Measurements from ENCODE around the gene PTPRD. TPM values are rescaled to one million over a fixed set of nuclear protein-coding genes. Genes with fewer than 3 reads are reported as not detected.

PTPRD gene
- total RNA-seq, 1 experiment from 2014 or later, result 32.5 TPM

- Mint-ChIP-seq H3K4me1 (no peaks in the 10 kb centered on the region), H3K27ac (no peak overlapping the region; a peak in 1 of 7 replicates), H3K36me3 (ENCODE audit: insufficient read depth in 1 of 3, low read depth in 3 of 3) (no peaks in the 10 kb centered on the region; a peak in 2 of 7 replicates), H3K4me3 (no peak overlapping the region), H3K9me3 (no peaks in the 10 kb centered on the region), H3K27me3 (ENCODE audit: low read depth) (no peaks in the 10 kb centered on the region)
- no peak overlapping the region for H3K18ac ChIP-seq (ENCODE audit: insufficient read length, low read depth, low read length)
- no peak overlapping the region for H3T11ph ChIP-seq (ENCODE audit: low read length)
- H4K20me1 ChIP-seq (ENCODE audit: control insufficient read depth, insufficient read depth, insufficient read length), result no peaks in the 10 kb centered on the region
- no peak overlapping the region for H4K5ac ChIP-seq (ENCODE audit: insufficient read length, low read depth, low read length)
- no peak overlapping the region for H2BK20ac ChIP-seq (ENCODE audit: low read depth, low read length, poor library complexity, severe bottlenecking)
- H3K9ac ChIP-seq (ENCODE audit: extremely low read depth, insufficient read length, low read length), result no peak overlapping the region
- H2BK12ac ChIP-seq (ENCODE audit: insufficient read length, low read depth, low read length), result no peak overlapping the region
- no peaks in the 10 kb centered on the region for H3K9me3 ChIP-seq (ENCODE audit: control insufficient read depth, low read depth, low read length)
- no peaks in the 10 kb centered on the region for H3K23me2 ChIP-seq (ENCODE audit: insufficient read length, low read depth, low read length, poor library complexity, severe bottlenecking)
- H2BK120ac ChIP-seq (ENCODE audit: low read depth, low read length, poor library complexity, severe bottlenecking), result no peak overlapping the region
- H3K4me1 ChIP-seq (ENCODE audit: insufficient read depth, low read length), result no peaks in the 10 kb centered on the region
- no peak overlapping the region for H3K27ac ChIP-seq (ENCODE audit: insufficient read length, low read depth, low read length)
- H3K79me2 ChIP-seq (ENCODE audit: insufficient read depth, low read length), result no peaks in the 10 kb centered on the region
- H4K8ac ChIP-seq (replicated peaks; ENCODE audit: insufficient read length, low read depth, low read length), result no peak overlapping the region
- DNase-seq, result no peak
- no peak overlapping the region for H2AK5ac ChIP-seq (ENCODE audit: insufficient read length, low read length)
- H2BK5ac ChIP-seq (ENCODE audit: insufficient read length, low read length), result no peak overlapping the region
- TF ChIP-seq CTCF (conservative IDR thresholded peaks at IDR 0.05), result no peak
- H4K91ac ChIP-seq (ENCODE audit: insufficient read length, low read depth, low read length), result no peak overlapping the region
- H3K79me1 ChIP-seq (ENCODE audit: insufficient read depth, low read depth, low read length, poor library complexity, severe bottlenecking), result no peaks in the 10 kb centered on the region
- no CpG with 5 or more reads among the region's 11 CpGs for WGBS (ENCODE audit: extremely low coverage, insufficient read length, low lambda C conversion rate)
- no peak overlapping the region for H3K4me2 ChIP-seq (ENCODE audit: insufficient read depth, insufficient read length, low read length)
- H3K14ac ChIP-seq (ENCODE audit: insufficient read depth, low read length), result no peak overlapping the region
- H3K56ac ChIP-seq (ENCODE audit: insufficient read length, low read depth, low read length), result no peak overlapping the region
- H3K4ac ChIP-seq (ENCODE audit: low read depth, low read length), result no peak overlapping the region
- no peaks in the 10 kb centered on the region for H3K27me3 ChIP-seq (ENCODE audit: insufficient read depth, low read length)
- no peak overlapping the region for H3K23ac ChIP-seq (ENCODE audit: insufficient read length, low read depth, low read length)
- H2AFZ ChIP-seq (ENCODE audit: low read length), result no peak overlapping the region
- H2BK15ac ChIP-seq (ENCODE audit: low read depth, low read length), result no peak overlapping the region
These were observed 2248.6 kb downstream of the PTPRD start for GRCh38 chr9:8364026-8364752.

Measured in H9 (cell line).